Bone marrow (tissue), 2 donors: ENCODE measurements around the gene NCOA6.
A peak's percentile ranks its signal among the peaks of the same experiment; 100 is the strongest.

Source experiments
- DNase-seq, 2 donors: peaks; one replicate each; lab custom pipeline; 2025; lab: John Stamatoyannopoulos, UW

NCOA6 gene

DNA sequence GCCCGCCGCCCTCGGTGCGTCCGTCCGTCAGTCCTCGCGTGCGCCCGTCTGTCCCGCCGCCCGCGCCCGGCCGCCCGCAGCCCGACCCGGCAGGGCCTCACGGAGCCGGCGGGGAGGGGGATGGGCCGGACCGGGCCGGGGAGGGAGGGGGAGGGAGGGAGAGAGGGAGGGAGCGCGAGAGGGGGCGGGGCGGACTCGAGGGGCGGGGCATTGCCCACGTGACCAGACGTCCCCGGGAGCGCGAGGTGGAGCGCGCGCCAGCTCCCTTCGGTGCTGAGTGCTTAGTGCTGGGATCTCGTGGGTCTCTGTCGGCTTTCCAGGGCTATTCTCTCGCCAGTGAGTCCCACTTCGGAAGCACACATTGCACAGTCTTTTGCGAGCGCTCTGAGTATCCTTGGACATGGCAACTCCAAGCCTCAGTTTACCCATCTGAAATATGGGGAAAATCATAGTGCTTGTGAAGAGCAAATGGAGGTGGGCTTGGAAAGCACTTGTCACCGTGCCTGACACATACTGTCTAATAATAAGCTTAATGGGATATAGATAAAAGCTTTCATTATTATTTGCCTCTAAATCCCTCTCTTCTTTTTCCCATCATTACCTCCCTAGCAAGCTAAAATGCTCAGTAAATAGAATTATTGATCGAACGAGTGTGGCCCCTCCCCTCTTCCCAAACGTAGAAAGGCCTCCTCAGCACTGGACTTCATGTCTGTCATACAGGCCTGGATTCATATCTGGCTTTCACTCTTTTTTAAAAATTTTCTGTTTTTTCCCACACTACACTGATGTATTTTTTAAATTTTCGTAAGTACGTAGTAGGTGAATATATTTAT lies at the start of gene NCOA6:
TSS of gene NCOA6 (minus strand) at position 122 of the 833 bp plus-strand sequence. CDS start 43,296 bp downstream, outside the sequence.
- peak; percentile 23 to 59 for DNase-seq

DNA sequence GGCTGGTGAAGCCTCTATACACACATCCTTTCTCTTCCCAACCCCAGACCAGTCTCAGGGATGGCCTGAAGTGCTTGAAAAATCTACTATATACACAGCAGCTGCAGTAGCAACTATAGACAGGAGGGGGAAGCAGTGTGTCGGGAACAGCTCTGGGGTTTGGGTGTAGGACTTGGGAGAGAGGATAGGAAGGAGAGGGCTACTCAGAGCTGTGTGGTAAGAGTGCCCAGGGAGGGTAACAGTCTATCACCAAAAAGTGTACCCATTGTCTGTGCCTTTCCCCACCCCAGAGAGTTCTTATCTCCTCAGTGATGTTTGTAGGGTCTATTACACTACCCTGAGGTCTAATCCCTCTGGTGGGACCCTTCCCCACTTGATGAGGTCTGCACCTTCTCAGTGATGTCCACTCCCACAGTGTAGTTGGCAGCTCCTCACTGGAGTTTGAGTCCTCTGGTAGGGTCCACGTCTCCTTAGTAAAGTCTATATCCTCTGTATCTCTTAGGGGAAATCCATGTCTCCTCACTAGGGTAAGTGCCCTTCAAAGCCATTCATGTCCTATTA lies 48.7 kb upstream of the NCOA6 start:
- DNase-seq, result peak; percentile 27 to 86

DNA sequence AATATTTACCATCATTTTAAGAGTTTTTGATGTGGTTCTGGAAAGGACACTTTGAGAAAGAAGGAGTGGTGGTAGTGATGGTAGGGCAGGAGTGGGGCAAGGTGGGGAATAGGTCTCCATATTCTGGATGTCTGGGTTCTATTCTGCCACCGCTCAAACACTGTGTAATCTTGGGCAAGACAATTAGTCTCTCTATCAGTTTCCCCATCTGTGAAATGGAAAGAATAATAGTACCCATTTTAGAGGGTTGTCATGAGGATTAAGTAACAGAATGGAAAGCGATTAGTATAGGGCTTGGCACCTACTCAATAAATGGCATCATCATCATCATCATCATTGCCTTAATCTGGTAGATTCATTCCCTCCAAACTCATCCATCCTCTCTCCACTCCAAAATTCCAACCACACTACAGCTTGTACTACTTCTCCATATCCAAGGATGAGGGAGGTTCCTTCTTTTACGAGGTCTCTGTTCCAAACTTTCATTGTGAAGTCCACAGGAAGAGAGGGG lies 48.2 kb upstream of the NCOA6 start:
- no peak for DNase-seq

DNA sequence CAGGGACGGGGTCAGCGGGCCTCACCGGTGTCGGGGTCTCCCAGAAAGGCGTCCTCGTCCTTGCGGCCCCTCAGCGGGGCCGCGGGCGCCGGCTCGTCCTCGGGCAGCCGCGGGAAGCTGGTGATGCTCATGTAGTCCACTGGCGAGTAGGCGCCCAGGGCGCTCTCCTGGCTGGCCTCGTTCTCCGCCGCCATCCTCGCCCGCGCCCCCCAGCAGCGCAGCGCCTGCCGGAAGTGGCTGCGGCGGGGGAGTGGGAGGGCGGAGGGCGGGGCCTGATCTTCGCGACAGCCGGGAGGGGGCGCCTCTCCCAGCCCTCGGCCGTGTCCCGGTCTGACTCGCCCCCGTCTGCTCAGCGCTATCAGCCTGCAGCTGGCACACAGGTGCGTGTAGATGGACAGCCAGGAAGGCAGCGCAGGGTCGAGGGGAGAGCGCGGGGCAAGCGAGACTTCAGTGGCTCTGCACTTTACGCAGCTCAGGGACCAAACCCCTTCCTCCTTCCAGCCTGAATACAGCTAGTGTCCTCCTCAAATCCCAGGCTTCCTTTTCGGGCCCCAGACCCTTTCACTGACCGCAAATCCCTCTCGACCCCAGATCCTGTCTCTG lies 47.3 kb upstream of the NCOA6 start, which contains the start of gene GGT7:
TSS of gene GGT7 (minus strand) at position 235 of the 603 bp plus-strand sequence. CDS start at position 194, 41 bp downstream.
- peak; percentile 44 to 58 for DNase-seq

DNA sequence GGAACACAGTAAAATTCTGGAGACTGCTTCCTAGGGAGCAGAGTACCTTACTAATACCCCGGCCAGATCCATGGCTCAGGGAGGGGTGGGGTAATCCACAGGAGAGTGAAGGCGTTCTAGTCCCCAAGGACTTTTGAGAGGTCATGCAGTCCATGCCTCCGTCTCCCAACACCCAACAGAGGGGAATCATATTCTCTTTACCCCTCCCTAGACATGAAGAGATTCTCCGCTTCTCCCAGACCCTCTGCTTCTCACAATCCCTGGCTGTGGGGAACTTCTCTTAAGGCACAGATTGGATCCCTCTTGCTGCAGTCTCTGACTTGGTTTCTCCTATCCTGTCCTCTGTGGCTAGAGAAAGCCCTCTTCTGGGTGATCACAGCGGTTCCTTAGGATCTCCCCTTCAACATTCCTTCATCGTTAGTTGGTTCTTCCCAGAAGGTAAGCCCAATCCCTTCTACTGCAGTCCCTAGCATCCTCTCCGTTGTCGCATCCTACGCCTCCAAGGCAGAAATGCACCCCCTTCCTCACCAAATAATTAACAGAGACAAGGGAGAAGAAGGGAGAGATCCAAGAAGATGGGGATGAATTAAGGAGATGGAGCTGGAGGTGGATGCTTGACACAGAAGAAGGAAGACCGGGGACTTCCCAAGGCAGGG lies 46.6 kb upstream of the NCOA6 start:
- DNase-seq, result no peak

DNA sequence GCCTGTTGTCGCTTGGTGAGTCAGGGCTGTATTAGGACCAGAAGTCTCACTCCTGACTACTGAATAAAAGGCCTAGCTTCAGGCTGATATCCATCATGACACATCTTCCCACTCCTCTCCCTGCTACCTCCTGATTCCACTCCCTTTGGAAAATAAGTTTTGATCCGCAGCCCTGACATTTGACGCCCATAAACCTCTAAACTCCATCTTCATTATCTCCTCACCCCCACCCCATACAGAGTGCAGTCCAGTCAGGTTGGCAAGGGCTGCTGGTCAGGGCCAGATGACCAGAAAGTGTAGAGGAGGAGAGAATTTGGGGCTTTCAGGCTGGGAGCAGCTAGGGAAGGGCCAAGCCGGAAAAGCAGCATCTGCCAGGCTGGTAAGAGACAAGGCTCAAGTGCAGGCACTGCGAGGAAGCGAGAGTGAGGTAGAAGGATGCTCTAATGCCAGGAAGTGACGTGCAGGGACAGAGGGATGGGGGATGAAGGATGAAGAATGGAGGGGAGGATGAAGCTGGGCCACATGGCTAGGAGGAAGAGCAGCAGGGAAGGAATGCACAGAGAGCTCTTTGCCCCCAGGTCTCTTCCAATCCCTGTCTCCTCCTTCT lies 46.0 kb upstream of the NCOA6 start:
- no peak for DNase-seq

DNA sequence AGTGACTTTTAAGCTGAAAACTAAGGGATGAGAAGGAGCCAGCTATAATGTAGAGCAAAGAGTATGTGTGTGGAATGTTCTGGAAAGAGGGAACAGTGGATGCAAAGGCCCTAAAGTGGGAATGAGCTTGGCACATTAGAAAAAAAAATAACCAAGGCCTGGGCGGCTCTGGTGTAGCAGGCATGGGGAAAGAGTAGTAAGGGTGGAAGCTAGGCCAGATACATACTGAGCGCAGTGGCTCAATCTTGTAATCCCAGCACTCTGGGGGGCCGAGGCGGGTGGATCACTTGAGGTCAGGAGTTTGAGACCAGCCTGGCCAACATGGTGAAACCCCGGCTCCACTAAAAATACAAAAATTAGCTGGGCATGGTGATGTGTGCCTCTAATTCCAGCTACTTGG lies 38.8 kb upstream of the NCOA6 start:
- no peak for DNase-seq

DNA sequence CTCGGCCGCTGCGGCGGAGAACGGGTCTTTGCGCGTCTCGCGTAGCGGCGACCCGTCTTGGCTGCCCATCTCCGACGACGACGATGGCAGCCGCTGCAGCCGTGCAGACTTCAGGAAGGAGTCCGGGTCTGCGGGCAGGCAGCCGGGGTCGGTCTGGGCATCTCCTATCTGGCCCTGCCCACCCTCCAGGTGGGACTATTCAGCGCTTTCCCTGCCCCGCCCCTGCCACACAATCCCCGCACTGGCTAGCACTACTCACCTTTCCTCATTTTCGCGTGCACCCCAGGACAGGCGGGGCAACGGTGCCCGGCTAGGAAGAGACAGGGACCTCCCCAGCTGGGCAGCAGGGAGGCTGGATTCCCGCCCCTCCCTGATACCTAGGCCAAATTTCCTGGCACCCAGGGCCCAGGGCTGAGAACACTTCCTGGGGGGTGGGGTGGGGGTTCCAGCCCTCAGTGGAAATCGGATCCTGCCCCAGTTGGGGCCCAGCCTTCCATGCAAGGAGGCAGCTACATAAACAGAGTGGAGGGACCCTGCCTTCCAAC lies 38.0 kb upstream of the NCOA6 start:
- DNase-seq, result no peak

DNA sequence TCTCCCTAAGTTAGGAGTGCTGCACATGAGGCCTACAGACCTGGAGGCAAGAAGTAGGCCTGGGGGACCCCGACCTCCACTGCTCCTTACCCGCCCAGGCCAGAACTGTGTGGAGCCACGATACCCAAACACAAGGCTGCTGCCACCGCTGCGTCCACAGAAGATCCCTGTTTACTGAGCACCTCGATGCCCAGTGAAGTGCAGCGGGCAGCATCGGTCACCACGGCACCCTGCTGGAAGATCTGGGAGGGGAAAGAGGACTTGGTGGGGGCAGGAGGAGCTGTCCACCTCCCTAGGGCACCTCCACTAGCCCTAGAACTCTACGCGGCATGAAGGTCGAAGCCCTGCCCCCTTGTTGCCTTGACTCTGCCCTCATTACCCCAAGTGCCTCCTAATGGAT lies 37.3 kb upstream of the NCOA6 start:
- no peak for DNase-seq

DNA sequence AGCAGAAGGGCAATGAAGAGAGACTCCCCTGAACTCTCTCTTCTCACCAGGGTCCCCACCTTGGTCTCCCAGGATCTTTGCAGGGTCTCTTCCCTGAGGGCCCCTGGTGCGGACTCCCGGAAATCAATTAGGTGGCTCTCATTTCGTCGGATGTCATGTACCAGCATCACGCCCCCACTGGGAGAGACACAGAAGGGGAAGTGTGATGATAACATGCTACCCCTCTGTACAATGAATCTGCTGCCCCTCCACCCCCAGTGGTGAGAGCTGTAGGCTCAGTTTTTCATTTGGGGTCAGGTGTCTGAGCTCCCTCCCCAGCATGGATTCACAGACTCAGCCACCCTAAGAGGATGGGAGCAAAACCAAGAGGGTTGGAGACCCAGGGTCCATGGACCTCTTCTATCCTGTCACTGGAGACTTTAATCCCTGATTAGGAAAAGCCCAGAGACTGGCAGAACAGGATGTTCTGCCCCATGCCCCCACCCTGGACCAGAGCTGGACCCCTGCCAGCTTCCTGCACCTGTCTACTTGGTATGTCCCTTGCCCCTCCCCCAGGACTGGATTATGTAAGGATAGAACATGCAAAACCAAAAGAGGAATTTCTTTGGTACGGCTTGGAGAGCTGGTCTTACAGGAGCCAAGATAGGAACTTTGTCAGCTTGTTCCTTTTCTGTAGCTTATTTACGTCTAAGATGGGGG lies 36.1 kb upstream of the NCOA6 start:
- no peak for DNase-seq

DNA sequence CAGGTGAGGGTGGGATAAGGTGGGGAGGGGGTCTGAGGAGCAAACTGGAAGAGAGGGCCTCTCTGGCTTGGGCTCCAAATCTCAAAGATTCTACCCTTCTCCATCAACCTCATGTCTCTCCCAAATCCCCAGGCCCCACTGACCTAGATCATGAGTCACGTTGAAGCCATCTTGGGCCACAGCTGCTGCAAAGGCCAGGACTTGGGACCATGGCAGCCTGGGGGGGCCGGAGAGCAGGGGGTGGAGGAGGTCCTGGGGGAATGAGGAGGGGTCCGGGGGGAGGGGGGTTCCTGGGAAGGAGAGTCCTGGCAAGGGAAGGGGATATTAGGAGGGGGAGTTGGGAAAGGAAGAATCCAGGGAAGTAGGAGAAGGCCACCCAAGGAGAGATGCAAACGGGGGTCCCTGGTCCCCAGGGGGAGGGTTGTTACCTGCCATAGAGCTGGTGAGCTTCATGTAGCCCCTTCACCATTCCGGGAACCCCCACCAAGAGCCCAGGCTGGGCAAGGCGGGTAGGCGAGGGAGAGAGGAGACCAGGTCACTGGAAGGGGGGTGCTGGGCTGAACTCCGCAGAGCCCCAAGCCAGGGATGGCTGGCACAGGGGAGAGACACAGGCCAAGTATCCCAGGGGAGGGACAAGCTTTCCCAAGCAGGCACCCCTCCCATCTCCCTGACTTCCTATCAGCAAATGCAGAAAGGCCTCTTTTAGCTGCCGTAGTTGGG lies 34.5 kb upstream of the NCOA6 start:
- DNase-seq, result no peak

DNA sequence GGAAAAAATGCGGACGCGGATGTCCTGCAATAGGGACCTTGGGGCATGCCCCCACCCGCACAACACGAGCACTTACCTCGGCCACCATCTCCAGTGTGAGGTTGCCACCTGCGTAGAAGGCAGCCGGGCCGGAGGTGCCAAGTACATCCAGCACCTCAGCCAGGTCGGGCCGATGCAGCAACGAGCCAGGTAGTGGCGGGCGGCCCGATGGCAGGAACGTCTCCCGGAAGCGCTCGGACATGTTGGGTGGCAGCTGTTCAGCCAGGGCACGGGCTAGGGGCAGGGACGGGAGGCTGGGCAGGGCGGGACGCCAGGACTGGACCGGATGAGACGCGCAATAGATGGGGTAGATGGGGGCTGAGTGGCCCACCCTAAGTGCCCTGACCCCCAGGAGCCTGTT lies 33.9 kb upstream of the NCOA6 start:
- DNase-seq, result no peak

DNA sequence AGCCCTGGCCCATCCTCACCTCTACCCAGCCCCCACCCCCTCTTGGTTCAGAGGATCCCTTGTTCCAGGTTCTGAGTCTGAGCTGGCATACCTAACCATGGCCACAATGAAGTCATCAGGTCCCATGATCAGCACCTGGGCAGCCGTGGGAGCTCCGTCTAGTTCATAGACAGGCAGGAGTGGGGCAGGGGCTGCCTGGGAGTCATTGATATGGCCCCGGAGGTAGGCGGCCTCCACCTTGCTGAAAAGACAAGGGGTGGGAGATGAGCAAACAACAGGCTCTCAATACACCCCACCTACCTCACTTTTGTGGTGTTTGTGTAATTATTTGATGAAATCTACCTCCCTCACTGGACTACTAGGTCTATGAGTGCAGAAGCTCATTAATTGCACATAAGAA lies 26.8 kb upstream of the NCOA6 start:
- no peak for DNase-seq

DNA sequence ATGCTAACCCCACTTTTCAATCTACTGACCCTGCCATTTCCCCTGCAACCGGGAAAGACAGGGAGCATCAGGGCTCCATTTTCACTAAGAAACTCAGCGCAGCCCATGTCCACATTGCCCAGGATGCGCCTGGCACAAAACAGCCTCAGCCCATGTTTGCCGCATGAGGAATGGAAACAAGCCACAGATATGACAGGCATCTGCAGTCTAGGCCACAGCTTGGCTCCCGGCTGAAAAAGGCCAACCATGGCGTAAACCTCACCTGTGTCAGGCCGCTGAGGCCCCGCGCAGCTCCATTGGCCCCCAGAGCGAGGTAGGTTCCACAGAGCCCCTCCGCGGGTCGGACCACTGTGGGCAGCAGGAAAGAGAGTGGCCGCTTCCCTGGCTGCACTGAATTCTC lies 25.5 kb upstream of the NCOA6 start:
- no peak for DNase-seq

DNA sequence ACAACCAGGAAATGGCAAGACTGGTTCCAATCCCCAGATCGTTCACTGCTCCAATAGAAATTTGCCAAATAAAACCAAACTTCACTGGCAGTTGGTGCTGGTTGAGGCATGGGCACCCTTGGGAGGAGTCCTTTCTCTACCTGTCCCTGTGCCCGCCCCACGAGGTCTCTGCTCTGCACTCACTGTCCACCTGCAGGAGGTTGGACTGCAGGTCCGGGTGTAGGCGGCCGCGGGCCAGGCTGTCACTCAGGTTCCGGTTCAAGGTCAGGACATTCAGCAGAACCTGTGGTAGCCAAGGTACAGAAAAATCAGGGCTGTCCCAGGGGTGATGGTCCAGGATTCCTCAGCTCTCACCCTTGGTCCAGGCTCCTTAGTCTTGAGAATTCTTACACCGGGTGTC lies 24.3 kb upstream of the NCOA6 start:
- no peak for DNase-seq

DNA sequence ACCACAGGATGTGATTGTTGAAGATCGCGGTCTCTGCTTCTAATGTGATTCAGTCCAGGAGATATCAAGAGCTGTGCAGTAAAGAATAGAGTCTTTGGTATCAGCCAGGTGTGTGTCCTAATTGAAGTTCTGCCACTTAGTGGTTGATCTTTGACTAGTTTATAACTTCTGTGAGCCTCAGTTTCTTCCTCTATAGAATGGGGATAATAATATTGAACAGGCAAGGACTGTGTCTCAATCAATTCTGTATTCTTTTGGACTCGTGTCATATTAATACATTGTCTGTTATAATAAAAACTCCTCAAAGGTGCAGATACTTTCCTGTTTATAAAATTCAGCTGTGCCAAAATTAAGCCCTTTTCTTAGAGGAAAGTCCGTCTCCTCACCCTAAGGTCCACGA lies 23.1 kb upstream of the NCOA6 start:
- DNase-seq, result no peak

DNA sequence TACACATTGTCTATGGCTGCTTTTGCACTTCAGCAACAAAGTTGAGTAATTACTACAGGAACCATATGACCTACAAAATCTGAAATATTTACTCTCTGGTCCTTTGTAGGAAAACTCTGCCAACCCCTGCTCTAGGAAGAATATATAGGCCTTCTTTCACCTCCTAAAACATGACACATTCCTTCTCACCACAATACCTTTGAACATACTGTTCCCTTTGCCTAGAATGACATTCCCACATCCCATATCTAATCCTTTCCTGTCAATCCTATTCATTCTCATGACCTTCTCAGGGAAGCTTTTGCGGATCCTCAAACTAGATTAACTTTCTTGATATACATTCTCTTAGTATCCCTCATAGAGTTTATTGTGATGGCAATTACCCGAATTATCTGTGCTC lies 18.0 kb upstream of the NCOA6 start:
- no peak for DNase-seq

DNA sequence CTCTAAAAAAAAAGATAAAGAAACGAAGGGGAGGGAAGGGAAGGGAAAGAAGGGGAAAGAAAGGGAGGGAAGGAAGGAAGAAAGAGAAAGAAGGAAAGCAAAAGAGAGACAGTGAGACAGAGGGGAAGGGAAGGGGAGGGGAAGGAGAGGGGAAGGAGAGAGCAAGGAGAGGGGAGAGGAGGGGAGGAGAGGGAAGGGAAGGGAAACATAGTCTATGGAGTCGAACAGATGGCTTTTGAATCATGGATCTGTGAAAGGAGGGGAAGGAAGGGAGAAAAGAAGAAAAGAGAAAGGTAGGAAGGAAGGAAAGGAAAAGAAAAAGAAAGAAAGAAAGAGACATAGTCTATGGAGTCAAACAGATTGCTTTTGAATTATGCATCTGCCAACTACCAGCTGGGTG lies 16.7 kb upstream of the NCOA6 start:
- DNase-seq, result no peak

DNA sequence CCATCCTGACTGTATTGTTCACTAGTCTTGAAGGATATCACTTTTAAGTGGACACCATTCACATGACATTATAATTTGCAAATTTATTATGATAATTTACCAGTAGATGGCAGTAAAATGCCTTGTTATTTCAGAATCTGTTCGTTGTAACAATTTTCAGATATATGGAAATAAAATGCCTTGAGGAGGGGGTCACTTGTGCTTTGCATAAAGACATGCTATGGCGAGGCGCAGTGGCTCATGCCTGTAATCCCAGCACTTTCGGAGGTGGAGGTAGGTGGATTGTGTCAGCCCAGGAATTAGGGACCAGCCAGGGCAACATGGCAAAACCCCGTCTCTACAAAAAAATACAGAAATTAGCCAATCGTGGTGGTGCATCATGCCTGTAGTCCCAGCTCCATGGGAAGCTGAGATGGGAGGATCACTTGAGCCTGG lies 9.0 kb upstream of the NCOA6 start:
- peak; percentile 1 to 36 for DNase-seq

DNA sequence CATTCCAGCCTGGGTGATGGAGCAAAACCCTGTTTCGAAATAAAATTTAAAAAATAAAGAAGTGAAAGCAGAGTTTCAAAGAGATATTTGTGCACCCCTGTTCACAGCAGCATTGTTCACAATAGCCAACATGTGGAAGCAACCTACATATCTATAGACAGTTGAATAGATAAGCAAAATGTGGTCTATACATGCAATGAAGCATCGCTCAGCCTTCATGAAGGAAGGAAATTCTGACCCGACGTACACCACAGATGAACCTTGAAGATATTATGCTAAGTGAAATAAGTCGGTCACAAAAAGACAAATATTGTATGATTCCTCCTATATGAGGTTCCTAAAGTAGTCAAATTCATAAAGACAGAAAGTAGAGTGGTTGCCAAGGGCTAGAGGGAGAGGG lies 6.5 kb upstream of the NCOA6 start:
- no peak for DNase-seq
